ENCODE results near the gene KCNJ18.
"Not testable (repeated sequence)": the region's sequence is repeated elsewhere in the genome, so short reads cannot be mapped to it uniquely, and the experiment has no call there.

Gene KCNJ18

DNA sequence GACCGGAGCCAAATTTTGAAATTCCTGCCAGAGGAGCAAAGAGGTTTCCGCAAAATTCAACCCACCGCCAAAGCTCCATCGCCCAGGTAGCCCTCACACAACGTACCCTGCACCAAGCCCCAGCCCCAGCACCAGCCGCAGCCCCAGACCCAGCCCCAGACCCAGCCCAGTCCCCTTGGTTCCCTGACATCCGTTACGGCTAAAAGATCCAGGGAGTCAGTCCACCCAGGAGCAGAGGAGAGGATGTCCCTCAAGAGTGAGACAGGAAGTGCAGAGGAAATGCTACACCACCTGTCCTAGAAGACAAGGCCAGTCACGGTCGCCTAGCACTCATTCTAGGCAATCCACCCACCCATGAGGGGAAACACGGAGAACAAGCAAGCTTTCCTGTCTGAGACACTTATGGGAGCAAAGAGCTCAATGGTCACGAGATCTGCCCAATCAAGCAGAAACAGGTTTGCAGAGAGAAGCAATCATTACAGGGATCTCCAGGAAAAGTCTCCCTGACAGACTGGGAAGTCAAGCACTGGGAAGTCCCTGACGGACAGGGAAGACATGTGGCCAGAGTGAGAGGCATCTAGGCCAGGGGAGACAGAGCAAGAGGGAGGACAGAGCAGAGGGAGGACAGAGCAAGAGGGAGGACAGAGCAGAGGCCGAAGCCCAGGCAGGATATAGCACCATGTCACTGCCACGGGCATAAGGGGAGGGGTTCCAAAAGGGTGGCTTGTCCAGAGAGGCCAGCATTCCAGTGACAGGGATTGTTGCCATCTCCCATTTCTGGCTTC is 15.0 kb upstream of the KCNJ18 start:
- DNase-seq (ENCODE audit: low spot score): peak; percentile 69
- Histone ChIP-seq H3K27ac (no peak overlapping the region), H3K4me3 (no peak overlapping the region)
- TF ChIP-seq, protein P1, sequence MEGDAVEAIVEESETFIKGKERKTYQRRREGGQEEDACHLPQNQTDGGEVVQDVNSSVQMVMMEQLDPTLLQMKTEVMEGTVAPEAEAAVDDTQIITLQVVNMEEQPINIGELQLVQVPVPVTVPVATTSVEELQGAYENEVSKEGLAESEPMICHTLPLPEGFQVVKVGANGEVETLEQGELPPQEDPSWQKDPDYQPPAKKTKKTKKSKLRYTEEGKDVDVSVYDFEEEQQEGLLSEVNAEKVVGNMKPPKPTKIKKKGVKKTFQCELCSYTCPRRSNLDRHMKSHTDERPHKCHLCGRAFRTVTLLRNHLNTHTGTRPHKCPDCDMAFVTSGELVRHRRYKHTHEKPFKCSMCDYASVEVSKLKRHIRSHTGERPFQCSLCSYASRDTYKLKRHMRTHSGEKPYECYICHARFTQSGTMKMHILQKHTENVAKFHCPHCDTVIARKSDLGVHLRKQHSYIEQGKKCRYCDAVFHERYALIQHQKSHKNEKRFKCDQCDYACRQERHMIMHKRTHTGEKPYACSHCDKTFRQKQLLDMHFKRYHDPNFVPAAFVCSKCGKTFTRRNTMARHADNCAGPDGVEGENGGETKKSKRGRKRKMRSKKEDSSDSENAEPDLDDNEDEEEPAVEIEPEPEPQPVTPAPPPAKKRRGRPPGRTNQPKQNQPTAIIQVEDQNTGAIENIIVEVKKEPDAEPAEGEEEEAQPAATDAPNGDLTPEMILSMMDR (IDR thresholded peaks at IDR 0.05): no peak

DNA sequence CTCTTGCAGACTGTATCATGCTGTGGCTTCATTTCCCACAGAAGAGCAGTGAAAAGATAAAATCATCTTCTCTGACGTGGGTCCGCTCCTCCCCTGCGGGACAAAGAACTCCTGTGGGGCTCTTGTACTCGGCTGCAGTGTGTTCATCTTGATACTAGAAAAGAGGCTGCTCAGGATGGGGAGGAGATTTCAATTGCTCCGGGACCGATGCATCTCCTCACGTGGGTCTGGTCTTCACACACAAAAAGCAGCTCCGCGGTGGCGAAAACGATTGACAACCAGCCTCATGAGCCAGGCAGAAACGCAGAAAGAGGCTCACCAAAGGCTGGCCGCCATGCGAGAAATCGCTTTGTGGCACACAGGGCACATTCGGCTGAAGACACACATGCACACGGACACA is 14.4 kb upstream of the KCNJ18 start:
- peak; percentile 60 for DNase-seq (ENCODE audit: low spot score)
- no peak overlapping the region for H3K4me3 ChIP-seq
- TF ChIP-seq, protein P1 (IDR thresholded peaks at IDR 0.05): no peak
- H3K27ac ChIP-seq: no peak overlapping the region

- Histone ChIP-seq H3K27ac (no peak overlapping the region), H3K4me3 (no peak overlapping the region)
- TF ChIP-seq, protein P1 (IDR thresholded peaks at IDR 0.05): no peak
- DNase-seq (ENCODE audit: low spot score): peak; percentile 68
Observed at GRCh38 chr17:21678393-21679081, 13.8 kb upstream of the KCNJ18 start.

GRCh38 chr17:21679256-21680146 is 12.8 kb upstream of the KCNJ18 start:
- peak; percentile 60 for DNase-seq (ENCODE audit: low spot score)
- Histone ChIP-seq H3K27ac (no peak overlapping the region), H3K4me3 (no peak overlapping the region)
- TF ChIP-seq, protein P1 (IDR thresholded peaks at IDR 0.05): no peak

DNA sequence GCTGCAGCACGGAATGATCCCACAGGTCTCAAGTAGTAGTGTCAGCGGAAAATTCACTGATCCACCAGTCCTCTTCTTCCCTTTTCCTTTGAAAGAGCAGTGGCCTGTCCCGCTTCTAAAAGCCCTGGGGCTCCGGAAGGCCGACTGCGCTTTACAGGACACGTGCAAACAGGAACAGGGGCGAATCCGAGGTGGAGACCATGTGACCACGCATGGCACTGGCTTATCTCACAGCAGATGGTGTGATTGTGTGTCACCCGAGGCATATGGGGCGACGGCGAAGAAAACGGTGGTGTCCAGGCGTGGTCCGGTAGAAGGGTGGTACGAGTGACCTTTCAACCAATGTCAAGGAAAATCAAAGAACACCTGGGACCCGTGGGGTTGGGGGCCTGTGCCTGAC is 12.0 kb upstream of the KCNJ18 start:
- TF ChIP-seq, protein P1 (IDR thresholded peaks at IDR 0.05): no peak
- Histone ChIP-seq H3K4me3 (no peak overlapping the region), H3K27ac (no peak overlapping the region)
- peak; percentile 62 for DNase-seq (ENCODE audit: low spot score)

GRCh38 chr17:21680850-21681351 is 11.4 kb upstream of the KCNJ18 start:
- H3K27ac ChIP-seq, H3K4me3 ChIP-seq: not testable (repeated sequence)
- DNase-seq (ENCODE audit: low spot score): peak; percentile 70

DNA sequence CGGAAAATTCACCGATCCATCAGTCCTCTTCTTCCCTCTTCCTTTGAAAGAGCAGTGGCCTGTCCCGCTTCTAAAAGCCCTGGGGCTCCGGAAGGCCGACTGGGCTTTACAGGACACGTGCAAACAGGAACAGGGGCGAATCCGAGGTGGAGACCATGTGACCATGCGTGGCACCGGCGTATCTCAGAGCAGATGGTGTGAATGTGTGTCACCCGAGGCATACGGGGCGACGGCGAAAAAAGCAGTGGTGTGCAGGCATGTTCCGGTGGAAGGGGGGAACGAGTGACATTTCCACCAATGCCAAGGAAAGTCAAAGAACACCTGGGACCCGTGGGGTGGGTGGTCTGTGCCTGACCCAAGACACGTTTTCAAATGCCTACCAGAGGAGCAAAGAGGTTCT is 10.7 kb upstream of the KCNJ18 start:
- H3K27ac ChIP-seq; DNase-seq (ENCODE audit: low spot score); H3K4me3 ChIP-seq: not testable (repeated sequence)

- H3K27ac ChIP-seq, H3K4me3 ChIP-seq: not testable (repeated sequence)
- peak; percentile 66 for DNase-seq (ENCODE audit: low spot score)
Observed at GRCh38 chr17:21682130-21682529, 10.2 kb upstream of the KCNJ18 start.

- not testable (repeated sequence) for H3K4me3 ChIP-seq; H3K27ac ChIP-seq; DNase-seq (ENCODE audit: low spot score)
Observed at GRCh38 chr17:21683142-21683712, 9.1 kb upstream of the KCNJ18 start.

DNA sequence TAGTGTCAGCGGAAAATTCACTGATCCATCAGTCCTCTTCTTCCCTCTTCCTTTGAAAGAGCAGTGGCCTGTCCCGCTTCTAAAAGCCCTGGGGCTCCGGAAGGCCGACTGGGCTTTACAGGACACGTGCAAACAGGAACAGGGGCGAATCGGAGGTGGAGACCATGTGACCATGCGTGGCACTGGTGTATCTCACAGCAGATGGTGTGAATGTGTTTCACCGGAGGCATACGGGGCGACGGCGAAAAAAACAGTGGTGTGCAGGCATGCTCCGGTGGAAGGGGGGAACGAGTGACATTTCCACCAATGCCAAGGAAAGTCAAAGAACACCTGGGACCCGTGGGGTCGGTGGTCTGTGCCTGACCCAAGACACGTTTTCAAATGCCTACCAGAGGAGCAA is 8.4 kb upstream of the KCNJ18 start:
- DNase-seq (ENCODE audit: low spot score); H3K4me3 ChIP-seq; H3K27ac ChIP-seq: not testable (repeated sequence)

- not testable (repeated sequence) for H3K4me3 ChIP-seq; DNase-seq (ENCODE audit: low spot score); H3K27ac ChIP-seq
Observed at GRCh38 chr17:21684384-21684783, 7.9 kb upstream of the KCNJ18 start.

Data from coronary artery (tissue), 2 donors.